HG02970 (cell line): ENCODE measurements around the gene KIF1A.
"Not testable (repeated sequence)": the region's sequence is repeated elsewhere in the genome, so short reads cannot be mapped to it uniquely, and the experiment has no call there.

Experiments
- ATAC-seq: cut with Tn5 transposase; IDR thresholded peaks from one replicate; pipeline ENCODE4 v1.9.1; 2021; ENCODE audit warnings: mild to moderate bottlenecking, moderate library complexity, moderate number of reproducible peaks; ENCODE audit not compliant: unreplicated experiment, low FRiP score

Gene KIF1A

GRCh38 chr2:240689975-240690374 is 130.0 kb downstream of the KIF1A start:
- ATAC-seq = no peak

GRCh38 chr2:240688553-240688919 is 131.5 kb downstream of the KIF1A start:
- ATAC-seq = no peak

GRCh38 chr2:240687741-240688552 is 132.1 kb downstream of the KIF1A start:
- ATAC-seq = no peak

GRCh38 chr2:240687045-240687740 is 132.8 kb downstream of the KIF1A start:
- no peak for ATAC-seq

- ATAC-seq = no peak
These were observed 133.6 kb downstream of the KIF1A start for GRCh38 chr2:240686460-240686859.

- ATAC-seq = no peak
These were observed 134.1 kb downstream of the KIF1A start for GRCh38 chr2:240685771-240686371.

GRCh38 chr2:240683980-240684728 is 135.9 kb downstream of the KIF1A start:
- not testable (repeated sequence) for ATAC-seq

GRCh38 chr2:240683329-240683979 is 136.6 kb downstream of the KIF1A start:
- not testable (repeated sequence) for ATAC-seq

GRCh38 chr2:240682431-240683224 is 137.4 kb downstream of the KIF1A start, which contains the start of gene AQP12B:
AQP12B (minus strand) TSS chr2:240682885; CDS start chr2:240682837, 48 bp downstream.
- not testable (repeated sequence) for ATAC-seq

GRCh38 chr2:240680185-240680584 is 139.8 kb downstream of the KIF1A start:
- ATAC-seq = not testable (repeated sequence)

GRCh38 chr2:240678909-240679308 is 141.1 kb downstream of the KIF1A start:
- not testable (repeated sequence) for ATAC-seq

- not testable (repeated sequence) for ATAC-seq
These were observed 142.0 kb downstream of the KIF1A start for GRCh38 chr2:240678043-240678442.

- ATAC-seq = not testable (repeated sequence)
These were observed 144.7 kb downstream of the KIF1A start for GRCh38 chr2:240675345-240675744.

GRCh38 chr2:240674461-240675184 is 145.4 kb downstream of the KIF1A start:
- not testable (repeated sequence) for ATAC-seq

GRCh38 chr2:240672701-240673190 is 147.3 kb downstream of the KIF1A start:
- no peak for ATAC-seq

GRCh38 chr2:240672076-240672700 is 147.8 kb downstream of the KIF1A start:
- ATAC-seq = no peak

- no peak for ATAC-seq
These were observed 149.1 kb downstream of the KIF1A start for GRCh38 chr2:240670950-240671349.

- ATAC-seq = no peak
These were observed 149.6 kb downstream of the KIF1A start for GRCh38 chr2:240670402-240670801.
